H1 (cell line): ENCODE data around the gene BBS4. TPM values are rescaled to one million over a fixed set of nuclear protein-coding genes. Genes with fewer than 3 reads are reported as not detected.

ENCODE experiments used
- CTCF ChIA-PET: fragments of 300-600 bp; sonication (Branson Sonifier 250); formaldehyde crosslinking; loops from one replicate; lab custom pipeline; 2021; ENCODE audit not compliant: partially characterized antibody; lab: Charles Lee
- POLR2A ChIA-PET: fragments of 300-600 bp; sonication (Branson Sonifier 250); formaldehyde crosslinking; loops from one replicate; lab custom pipeline; 2021; ENCODE audit warnings: inconsistent platforms; ENCODE audit not compliant: partially characterized antibody; lab: Charles Lee
- DNase-seq, 2 experiments: peaks; one replicate each; pipeline versions ENCODE4 v3.0.0 to v3.0.0-alpha.2; 2010 to 2022; ENCODE audit warnings: low spot score in 2 of 2, low read depth in 1 of 2, mixed read lengths in 1 of 2
- FAIRE-seq: peaks from 2 replicates; lab custom pipeline; 2011; peaks lifted over from hg19 to GRCh38; lab: Jason Lieb, UNC
- H2AFZ ChIP-seq: 2 replicates; pipeline ENCODE4 v1.8.1; 2012; ENCODE audit warnings: low read length, inconsistent platforms
- H2AK5ac ChIP-seq: 2 replicates; pipeline ENCODE4 v1.6.1; 2013; ENCODE audit warnings: low read depth, low read length
- H2BK120ac ChIP-seq: replicated peaks from 2 replicates; pipeline ENCODE3; 2013; ENCODE audit warnings: low read depth, low read length, inconsistent platforms
- H2BK12ac ChIP-seq: 2 replicates; pipeline ENCODE4 v1.6.1; 2013; ENCODE audit warnings: low read depth, low read length
- H2BK15ac ChIP-seq: 2 replicates; pipeline ENCODE4 v1.6.1; 2013; ENCODE audit warnings: low read length
- H2BK20ac ChIP-seq: 2 replicates; pipeline ENCODE4 v1.6.1; 2013; ENCODE audit warnings: low read length
- H2BK5ac ChIP-seq: 2 replicates; pipeline ENCODE4 v1.6.1; 2013; ENCODE audit warnings: low read depth, low read length
- H3K14ac ChIP-seq: 2 replicates; pipeline ENCODE4 v1.6.1; 2013; ENCODE audit warnings: inconsistent platforms; ENCODE audit not compliant: insufficient read length
- H3K18ac ChIP-seq: 2 replicates; pipeline ENCODE4 v1.6.1; 2013; ENCODE audit warnings: low read length; ENCODE audit errors: extremely low read depth
- H3K23ac ChIP-seq: 2 replicates; pipeline ENCODE4 v1.6.1; 2013; ENCODE audit warnings: inconsistent platforms; ENCODE audit not compliant: insufficient read length
- H3K23me2 ChIP-seq: 2 replicates; pipeline ENCODE4 v1.6.1; 2013; ENCODE audit warnings: low read depth, low read length
- H3K27ac ChIP-seq: 2 replicates; pipeline ENCODE4 v1.6.1; 2011; ENCODE audit warnings: low read depth, low read length, inconsistent platforms
- H3K27me3 ChIP-seq, 4 experiments: replicated peaks in 1 of 4; 1 replicate in 1 of 4; 2 replicates in 3 of 4; pipeline versions ENCODE4 v1.6.1 to v1.8.1; 2011 to 2013; ENCODE audit warnings: low read length in 3 of 4, mild to moderate bottlenecking in 3 of 4, inconsistent platforms in 2 of 4, mixed read lengths in 2 of 4, moderate library complexity in 1 of 4; ENCODE audit not compliant: control insufficient read depth in 3 of 4, insufficient read depth in 3 of 4; ENCODE audit errors: extremely low read depth in 1 of 4
- H3K36me3 ChIP-seq, 4 experiments: 2 replicates each; pipeline versions ENCODE4 v1.6.1 to v1.8.1; 2011 to 2013; ENCODE audit warnings: mild to moderate bottlenecking in 4 of 4, low read length in 3 of 4, moderate library complexity in 2 of 4, control low read depth in 1 of 4, inconsistent platforms in 1 of 4; ENCODE audit not compliant: insufficient read depth in 4 of 4, control insufficient read depth in 2 of 4
- H3K4ac ChIP-seq: replicated peaks from 2 replicates; pipeline ENCODE3; 2013; ENCODE audit warnings: low read length, low read depth, mixed read lengths, inconsistent platforms; ENCODE audit not compliant: insufficient read length
- H3K4me1 ChIP-seq, 4 experiments: replicated peaks in 1 of 4; 1 replicate in 1 of 4; 2 replicates in 3 of 4; pipeline versions ENCODE4 v1.6.1 to v1.8.1; 2011 to 2013; ENCODE audit warnings: low read length in 3 of 4, inconsistent platforms in 2 of 4, mixed read lengths in 1 of 4; ENCODE audit not compliant: insufficient read depth in 4 of 4, control insufficient read depth in 3 of 4
- H3K4me2 ChIP-seq, 2 experiments: 2 replicates each; pipeline versions ENCODE4 v1.6.1 to v1.8.1; 2011 to 2013; ENCODE audit warnings: low read depth in 2 of 2, low read length in 2 of 2, control low read depth in 1 of 2, inconsistent platforms in 1 of 2, mild to moderate bottlenecking in 1 of 2; ENCODE audit not compliant: insufficient read depth in 1 of 2
- H3K4me3 ChIP-seq, 4 experiments: fragments of 200-600, 300-600 bp in 1 of 4; sonication (generic), shearing (Covaris generic), sonication (Bioruptor Twin) in 1 of 4; 2 replicates each; pipeline versions ENCODE4 v1.5.1 to v1.8.1; 2011 to 2016; ENCODE audit warnings: low read length in 4 of 4, low read depth in 3 of 4, control low read depth in 2 of 4, inconsistent platforms in 2 of 4, mild to moderate bottlenecking in 2 of 4, mixed read lengths in 1 of 4, moderate library complexity in 1 of 4; ENCODE audit not compliant: insufficient read depth in 2 of 4; ENCODE audit errors: extremely low read depth in 1 of 4
- H3K56ac ChIP-seq: replicated peaks from 2 replicates; pipeline ENCODE3; 2013; ENCODE audit warnings: low read depth, mild to moderate bottlenecking, mixed read lengths, low read length, inconsistent platforms; ENCODE audit not compliant: insufficient read length
- H3K79me1 ChIP-seq: 2 replicates; pipeline ENCODE4 v1.6.1; 2013; ENCODE audit warnings: low read depth, low read length, control low read depth
- H3K79me2 ChIP-seq, 2 experiments: 2 replicates each; pipeline versions ENCODE4 v1.6.1 to v1.8.1; 2012 to 2013; ENCODE audit warnings: low read length in 2 of 2, mild to moderate bottlenecking in 2 of 2, inconsistent platforms in 1 of 2; ENCODE audit not compliant: insufficient read depth in 2 of 2, control insufficient read depth in 1 of 2
- H3K9ac ChIP-seq, 4 experiments: replicated peaks in 1 of 4; 1 replicate in 1 of 4; 2 replicates in 3 of 4; pipeline versions ENCODE4 v1.6.1 to v1.8.1; 2011 to 2013; ENCODE audit warnings: low read depth in 3 of 4, low read length in 3 of 4, control low read depth in 2 of 4, mild to moderate bottlenecking in 2 of 4, moderate library complexity in 2 of 4, inconsistent platforms in 1 of 4; ENCODE audit errors: extremely low read depth in 1 of 4
- H3K9me3 ChIP-seq, 2 experiments: 2 replicates each; pipeline versions ENCODE4 v1.6.1 to v1.8.1; 2012 to 2013; ENCODE audit warnings: mild to moderate bottlenecking in 2 of 2, moderate library complexity in 2 of 2, control low read depth in 1 of 2, inconsistent platforms in 1 of 2, low read depth in 1 of 2, low read length in 1 of 2, mixed read lengths in 1 of 2; ENCODE audit not compliant: insufficient read depth in 2 of 2
- H4K20me1 ChIP-seq, 2 experiments: replicated peaks in 1 of 2; 2 replicates each; pipeline versions ENCODE3 to v1.8.1; 2011 to 2013; ENCODE audit warnings: inconsistent platforms in 2 of 2, low read length in 2 of 2, mild to moderate bottlenecking in 1 of 2; ENCODE audit not compliant: insufficient read depth in 2 of 2, control insufficient read depth in 1 of 2
- H4K5ac ChIP-seq: 2 replicates; pipeline ENCODE4 v1.6.1; 2013; ENCODE audit warnings: low read length, low read depth, mixed read lengths, inconsistent platforms; ENCODE audit not compliant: insufficient read length
- H4K8ac ChIP-seq: 2 replicates; pipeline ENCODE4 v1.8.0; 2013; ENCODE audit warnings: mild to moderate bottlenecking, moderate library complexity, low read length, inconsistent platforms; ENCODE audit not compliant: insufficient read depth; ENCODE audit errors: extremely low read depth
- H4K91ac ChIP-seq: replicated peaks from 2 replicates; pipeline ENCODE3; 2013; ENCODE audit warnings: low read length, mixed read lengths, inconsistent platforms; ENCODE audit not compliant: insufficient read length
- ASH2L ChIP-seq: fragments of 200-600, 300-600 bp; sonication (generic); IDR thresholded peaks from one replicate; pipeline ENCODE4 v1.7.1; 2017; ENCODE audit warnings: low read length
- CREB1 ChIP-seq: IDR thresholded peaks from 2 replicates; pipeline ENCODE4 v1.6.1; 2012; ENCODE audit warnings: inconsistent platforms
- CTBP2 ChIP-seq: IDR thresholded peaks from 2 replicates; pipeline ENCODE4 v1.7.0; 2011; ENCODE audit warnings: borderline replicate concordance, mild to moderate bottlenecking, moderate library complexity, mixed read lengths, low read length; ENCODE audit not compliant: insufficient read depth, insufficient read length
- CTCF ChIP-seq, 3 experiments: IDR thresholded peaks; 1 replicate in 2 of 3; 2 replicates in 1 of 3; pipeline versions ENCODE4 v1.5.1 to v1.6.1; 2011; ENCODE audit warnings: low read length in 3 of 3, mild to moderate bottlenecking in 3 of 3, inconsistent platforms in 2 of 3, low read depth in 1 of 3, moderate library complexity in 1 of 3; ENCODE audit not compliant: insufficient read depth in 1 of 3; ENCODE audit errors: control extremely low read depth in 1 of 3
- FOSL1 ChIP-seq: IDR thresholded peaks from 2 replicates; pipeline ENCODE4 v1.6.1; 2011; ENCODE audit warnings: mild to moderate bottlenecking, low read depth, low read length, moderate library complexity; ENCODE audit not compliant: insufficient read depth
- GTF2F1 ChIP-seq: IDR thresholded peaks from 2 replicates; pipeline ENCODE4 v1.6.1; 2012; ENCODE audit warnings: low read depth, low read length, improper control_type of control experiment, borderline replicate concordance
- POU5F1 ChIP-seq: IDR thresholded peaks from 2 replicates; pipeline ENCODE4 v1.6.1; 2011; ENCODE audit warnings: low read depth, mild to moderate bottlenecking, low read length, moderate library complexity
- RAD21 ChIP-seq, 2 experiments: IDR thresholded peaks in 1 of 2; conservative IDR thresholded peaks in 1 of 2; 2 replicates each; pipeline ENCODE4 v1.6.1; 2011; ENCODE audit warnings: low read depth in 2 of 2, low read length in 2 of 2, improper control_type of control experiment in 1 of 2, inconsistent platforms in 1 of 2, mild to moderate bottlenecking in 1 of 2, moderate library complexity in 1 of 2
- SIN3A ChIP-seq, 2 experiments: IDR thresholded peaks in 1 of 2; conservative IDR thresholded peaks in 1 of 2; 2 replicates each; pipeline ENCODE4 v1.6.1; 2011 to 2012; ENCODE audit warnings: low read length in 2 of 2, improper control_type of control experiment in 1 of 2, low read depth in 1 of 2, mild to moderate bottlenecking in 1 of 2
- SIRT6 ChIP-seq: IDR thresholded peaks from one replicate; pipeline ENCODE4 v1.7.1; 2012; ENCODE audit warnings: low read length, inconsistent platforms
- SRF ChIP-seq: IDR thresholded peaks from 2 replicates; pipeline ENCODE4 v1.6.1; 2011; ENCODE audit warnings: mild to moderate bottlenecking, low read depth, low read length, moderate library complexity
- SUZ12 ChIP-seq: fragments of 200-600 bp; sonication (generic); IDR thresholded peaks from 2 replicates; pipeline ENCODE4 v1.6.1; 2012; ENCODE audit warnings: mild to moderate bottlenecking, inconsistent platforms, low read length, moderate library complexity, mixed read lengths
- WGBS, 2 experiments: shearing (Covaris generic) in 1 of 2; methylation state at CpG; one replicate each; pipeline versions ENCODE4 v1.1.6 to v1.1.7; 2013 to 2015; ENCODE audit warnings: low lambda C conversion rate in 2 of 2, mixed read lengths in 2 of 2, inconsistent platforms in 1 of 2, low coverage in 1 of 2, missing lambda C conversion rate in 1 of 2; ENCODE audit not compliant: insufficient replicate concordance in 2 of 2, insufficient coverage in 1 of 2, insufficient read length in 1 of 2; ENCODE audit errors: extremely low coverage in 1 of 2, missing lambda C conversion rate in 1 of 2; 5-methylcytosine and 5-hydroxymethylcytosine counted together
- polyA plus RNA-seq, 7 experiments: library from polyadenylated mRNA; depleted of rRNA in 3 of 7; stranded (reverse) in 5 of 7; unstranded in 2 of 7; fragments of >200 nt in 5 of 7; fragments of 200-250 nt in 2 of 7; gene quantifications; 1 replicate in 5 of 7; 2 replicates in 1 of 7; 4 replicates in 1 of 7; pipeline versions ENCODE4 v1.2.1 to v1.2.3, GENCODE V29; 2011 to 2013; ENCODE audit warnings: missing spikeins in 2 of 7, mixed read lengths in 2 of 7
- total RNA-seq: library from RNA; stranded (reverse); fragmentation: NEBNext Ultra II Directional; extraction: Animal tissue kit (Norgen Biotek cat#: 25700); gene quantifications from 2 replicates; pipeline ENCODE4 v1.2.1, GENCODE V29; 2021

The BBS4 gene
- total and polyA plus RNA-seq, 2 of the 8 experiments (the other 6 are each of a cell fraction or from before 2014, with no cell fraction given), result 17.4 to 24.1 TPM

- Histone ChIP-seq H3K4me3 (no peak overlapping the region), H4K20me1 (peaks cover 0 to 1% of the 10 kb centered on the region in 2 experiments), H2BK15ac (no peak overlapping the region), H3K23ac (no peak overlapping the region), H2BK12ac (no peak overlapping the region), H4K91ac (no peak overlapping the region), H2BK120ac (no peak overlapping the region), H3K4ac (no peak overlapping the region), H3K79me2 (no peaks in the 10 kb centered on the region; a peak in 1 of 4 replicates), H4K8ac (no peak overlapping the region), H3K14ac (no peak overlapping the region), H3K9ac (no peak overlapping the region), H3K4me2 (no peak overlapping the region), H3K27me3 (no peaks in the 10 kb centered on the region), H3K36me3 (no peaks in the 10 kb centered on the region), H4K5ac (no peak overlapping the region), H2BK5ac (no peak overlapping the region), H3K18ac (no peak overlapping the region), H3K79me1 (no peaks in the 10 kb centered on the region), H3K9me3 (no peaks in the 10 kb centered on the region), H3K27ac (no peak overlapping the region), H2BK20ac (no peak overlapping the region), H2AK5ac (no peak overlapping the region), H3K4me1 (no peaks in the 10 kb centered on the region), H3K56ac (no peak overlapping the region), H2AFZ (no peak overlapping the region), H3K23me2 (no peaks in the 10 kb centered on the region)
- ChIA-PET POLR2A (no interaction called here), CTCF (interaction anchor here (1.4 kb wide), 1 partner anchor 388 kb away, joined by 3 read pairs; no protein-coding TSS in a partner anchor)
- 92% methylated on average over 9 of the region's 9 CpGs; no CpG with 5 or more reads in 1 of the 2 experiments for WGBS, 2 experiments
- FAIRE-seq (no peak), DNase-seq (no peak)
- TF ChIP-seq CTBP2 (no peak), RAD21 (IDR thresholded peaks at IDR 0.05 in 1 of 2, conservative IDR thresholded peaks at IDR 0.05 in 1 of 2; ENCODE audit: low read depth in 2 of 2, low read length in 2 of 2) (no peak), CREB1 (no peak), SUZ12 (no peak), SRF (no peak), SIRT6 (no peak), ASH2L (no peak), POU5F1 (no peak), FOSL1 (no peak), GTF2F1 (no peak), SIN3A (conservative IDR thresholded peaks at IDR 0.05 in 1 of 2, IDR thresholded peaks at IDR 0.05 in 1 of 2; ENCODE audit: low read depth in 1 of 2, low read length in 2 of 2) (no peak), CTCF (IDR thresholded peaks at IDR 0.05; ENCODE audit: control extremely low read depth in 1 of 3, insufficient read depth in 1 of 3, low read depth in 1 of 3, low read length in 3 of 3) (no peak)
These were observed 14.1 kb downstream of the BBS4 start for GRCh38 chr15:72700076-72700475.
